ENCODE measurements around the gene PIGZ. TPM values are rescaled to one million over a fixed set of nuclear protein-coding genes. Genes with fewer than 3 reads are reported as not detected.

Gene PIGZ
- total RNA-seq, 4 donors from 2014 or later = 2.3 to 8.0 (median 4.4) TPM

DNA sequence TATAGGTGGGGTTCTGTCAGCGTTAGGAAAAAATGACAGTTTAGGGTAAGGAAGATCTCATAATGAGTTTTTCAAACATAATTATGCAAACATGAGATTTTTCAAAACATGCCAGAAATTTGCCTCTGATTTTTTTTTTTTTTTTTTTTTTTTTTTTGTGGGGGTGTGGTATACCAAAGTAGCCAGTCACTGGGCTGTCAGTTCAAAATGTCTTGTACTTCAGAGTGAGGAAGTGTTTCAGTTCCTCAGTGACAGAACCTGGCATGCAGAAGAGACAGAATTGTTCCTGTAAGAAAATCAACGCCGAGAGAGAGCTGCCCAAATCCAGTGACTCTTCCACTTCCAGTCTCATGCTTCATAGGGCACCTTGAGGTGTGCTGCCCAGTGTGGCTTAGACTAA is 36.0 kb downstream of the PIGZ start:
- 88 to 91% methylated on average over 3 of the region's 3 CpGs for WGBS, 2 donors
- intact Hi-C loops (cut with DNase I; ENCODE audit: low total_unique reads) = no loop called here
- TF ChIP-seq, protein P1, sequence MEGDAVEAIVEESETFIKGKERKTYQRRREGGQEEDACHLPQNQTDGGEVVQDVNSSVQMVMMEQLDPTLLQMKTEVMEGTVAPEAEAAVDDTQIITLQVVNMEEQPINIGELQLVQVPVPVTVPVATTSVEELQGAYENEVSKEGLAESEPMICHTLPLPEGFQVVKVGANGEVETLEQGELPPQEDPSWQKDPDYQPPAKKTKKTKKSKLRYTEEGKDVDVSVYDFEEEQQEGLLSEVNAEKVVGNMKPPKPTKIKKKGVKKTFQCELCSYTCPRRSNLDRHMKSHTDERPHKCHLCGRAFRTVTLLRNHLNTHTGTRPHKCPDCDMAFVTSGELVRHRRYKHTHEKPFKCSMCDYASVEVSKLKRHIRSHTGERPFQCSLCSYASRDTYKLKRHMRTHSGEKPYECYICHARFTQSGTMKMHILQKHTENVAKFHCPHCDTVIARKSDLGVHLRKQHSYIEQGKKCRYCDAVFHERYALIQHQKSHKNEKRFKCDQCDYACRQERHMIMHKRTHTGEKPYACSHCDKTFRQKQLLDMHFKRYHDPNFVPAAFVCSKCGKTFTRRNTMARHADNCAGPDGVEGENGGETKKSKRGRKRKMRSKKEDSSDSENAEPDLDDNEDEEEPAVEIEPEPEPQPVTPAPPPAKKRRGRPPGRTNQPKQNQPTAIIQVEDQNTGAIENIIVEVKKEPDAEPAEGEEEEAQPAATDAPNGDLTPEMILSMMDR (IDR thresholded peaks at IDR 0.05) = no peak
- no peak for TF ChIP-seq POLR2A (IDR thresholded peaks at IDR 0.05)
- no peak overlapping the region for H3K4me3 ChIP-seq (ENCODE audit: low read depth, poor library complexity, severe bottlenecking)
- DNase-seq (ENCODE audit: low spot score in 2 of 2) = no peak

DNA sequence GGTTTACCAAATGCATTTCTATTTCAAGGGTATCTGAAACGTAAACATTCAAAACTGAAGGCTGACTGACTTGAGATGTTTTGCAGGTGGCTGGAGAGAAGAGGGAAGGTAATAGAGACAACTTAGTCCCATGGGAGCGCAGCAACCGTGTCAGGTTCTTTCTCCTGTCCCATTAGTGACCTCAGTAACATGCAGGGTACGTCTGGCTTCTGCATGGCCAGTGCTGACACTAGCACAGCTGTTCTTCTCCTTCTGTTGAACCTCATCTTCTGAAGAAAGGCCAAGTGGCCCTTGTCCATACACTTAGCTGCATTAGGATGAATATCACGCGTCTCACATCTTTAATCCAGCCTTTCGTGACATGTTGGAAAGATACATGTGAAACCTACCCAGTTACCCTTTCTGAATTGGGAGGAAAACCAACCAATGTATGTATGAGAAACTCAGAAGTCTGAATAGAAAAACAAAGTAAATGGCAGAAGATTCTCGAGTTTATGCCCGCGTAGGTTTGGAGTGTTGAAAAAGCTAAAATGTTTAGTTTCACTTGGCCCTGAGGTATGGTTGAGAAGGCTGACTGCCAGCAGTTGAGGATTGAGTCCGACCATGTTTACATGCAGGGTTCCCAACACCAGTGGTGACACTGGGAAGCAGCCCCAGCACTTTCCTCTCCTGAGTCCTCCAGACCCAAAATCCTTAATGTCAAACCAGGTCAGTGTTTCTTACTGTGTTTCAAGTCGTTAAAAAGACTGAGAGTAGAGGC is 36.6 kb downstream of the PIGZ start:
- intact Hi-C loops (cut with DNase I; ENCODE audit: low total_unique reads) = no loop called here
- 91 to 92% methylated on average over 12 of the region's 12 CpGs for whole genome bisulfite sequencing, 2 donors
- no peak for DNase-seq (ENCODE audit: low spot score in 2 of 2)
- no peak overlapping the region for H3K4me3 ChIP-seq (ENCODE audit: low read depth, poor library complexity, severe bottlenecking)
- TF ChIP-seq, protein P1 (IDR thresholded peaks at IDR 0.05) = no peak
- no peak for TF ChIP-seq POLR2A (IDR thresholded peaks at IDR 0.05)

GRCh38 chr3:196931157-196931556 is 37.5 kb downstream of the PIGZ start:
- intact Hi-C loops (cut with DNase I; ENCODE audit: low total_unique reads) = no loop called here
- no peak overlapping the region for H3K4me3 ChIP-seq (ENCODE audit: low read depth, poor library complexity, severe bottlenecking)
- WGBS, 2 donors = 91 to 96% methylated on average over 4 of the region's 4 CpGs
- no peak for DNase-seq (ENCODE audit: low spot score in 2 of 2)
- TF ChIP-seq, protein P1 (IDR thresholded peaks at IDR 0.05) = no peak
- TF ChIP-seq POLR2A (IDR thresholded peaks at IDR 0.05) = no peak

DNA sequence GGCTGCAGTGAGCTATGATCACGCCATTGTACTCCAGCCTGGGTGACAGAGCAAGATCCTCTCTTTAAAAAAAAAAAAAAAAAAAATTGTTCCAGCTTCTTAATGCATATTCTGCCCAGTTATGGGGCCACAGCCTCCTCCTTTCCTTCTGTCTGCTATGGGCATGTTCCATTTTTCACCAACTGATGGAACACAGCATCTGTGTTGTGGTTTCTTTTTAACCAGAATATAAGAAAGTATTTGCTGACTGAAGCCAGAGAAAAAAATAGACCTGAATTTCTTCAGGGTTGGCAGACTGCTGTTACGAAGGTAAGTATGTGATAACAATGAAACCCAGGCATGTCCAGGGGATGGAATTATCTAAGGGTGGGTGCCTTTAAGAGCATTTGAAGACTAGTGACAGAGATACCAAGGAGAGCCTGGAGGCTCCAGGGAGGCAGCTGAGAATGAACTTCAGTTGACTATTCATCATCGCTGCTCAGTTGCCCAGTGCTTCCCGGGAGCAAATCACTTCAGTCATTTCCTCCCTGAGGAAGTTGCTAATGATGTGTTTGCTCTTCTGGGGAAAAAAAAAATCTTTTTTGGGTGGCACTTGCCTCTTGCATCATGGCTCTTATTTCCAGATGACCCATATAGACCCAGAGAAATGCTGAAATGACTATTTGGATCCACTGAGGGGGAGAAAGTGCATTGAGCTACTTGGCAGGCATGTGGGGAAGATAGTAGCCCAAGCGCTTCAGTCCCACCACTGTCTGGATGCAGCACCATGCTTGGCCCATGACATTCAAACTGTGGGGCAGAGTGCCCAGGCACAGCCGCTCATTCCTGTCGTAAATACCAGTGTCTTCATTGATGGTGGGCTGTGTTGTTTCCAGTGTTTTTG is 40.8 kb downstream of the PIGZ start:
- intact Hi-C loops (cut with DNase I; ENCODE audit: low total_unique reads) = no loop called here
- WGBS, 2 donors = 93 to 94% methylated on average over 7 of the region's 7 CpGs
- no peak overlapping the region for H3K4me3 ChIP-seq (ENCODE audit: low read depth, poor library complexity, severe bottlenecking)
- TF ChIP-seq, protein P1 (IDR thresholded peaks at IDR 0.05) = no peak
- no peak for TF ChIP-seq POLR2A (IDR thresholded peaks at IDR 0.05)
- DNase-seq (ENCODE audit: low spot score in 2 of 2) = no peak

DNA sequence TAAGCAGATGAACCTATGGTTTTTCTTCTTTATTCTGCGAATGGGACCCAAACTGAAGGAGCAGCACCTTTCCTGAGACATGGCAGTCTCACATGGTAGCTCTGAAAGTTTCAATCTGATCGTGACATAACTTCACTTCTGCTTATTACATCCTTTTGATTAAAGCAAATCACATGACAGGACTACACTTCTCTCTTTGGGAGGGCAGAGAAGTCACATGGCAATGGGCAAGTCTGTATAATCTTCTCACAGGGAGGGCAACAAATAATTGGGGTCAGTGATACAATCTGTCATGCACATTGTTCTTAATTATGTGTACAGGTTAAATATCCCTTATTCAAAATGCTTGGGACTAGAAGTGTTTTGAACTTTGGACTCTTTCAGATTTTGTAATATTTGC is 47.9 kb downstream of the PIGZ start:
- no peak overlapping the region for H3K4me3 ChIP-seq (ENCODE audit: low read depth, poor library complexity, severe bottlenecking)
- TF ChIP-seq, protein P1 (IDR thresholded peaks at IDR 0.05) = no peak
- TF ChIP-seq POLR2A (IDR thresholded peaks at IDR 0.05) = no peak
- DNase-seq (ENCODE audit: low spot score in 2 of 2) = no peak
- 59 to 64% methylated on average over 2 of the region's 2 CpGs for WGBS, 2 donors
- intact Hi-C loops (cut with DNase I; ENCODE audit: low total_unique reads) = no loop called here

Data from lower leg skin (tissue), 4 donors.